ENCODE data around the gene DSPP. TPM values are rescaled to one million over a fixed set of nuclear protein-coding genes. Genes with fewer than 3 reads are reported as not detected.

Gene DSPP
- total RNA-seq, 1 experiment from 2014 or later, result not detected

- TF ChIP-seq CTCF (conservative IDR thresholded peaks at IDR 0.05), result no peak
- H3K9me3 Mint-ChIP-seq, result no peaks in the 10 kb centered on the region; a peak in 1 of 5 replicates
- H3K4me1 Mint-ChIP-seq, result peaks cover 13 to 15% of the 10 kb centered on the region in 2 experiments
- Histone ChIP-seq H3K23ac (ENCODE audit: insufficient read length, low read depth, low read length) (no peak overlapping the region), H4K5ac (ENCODE audit: insufficient read length, low read depth, low read length) (no peak overlapping the region), H3K27me3 (ENCODE audit: insufficient read depth, low read length) (no peaks in the 10 kb centered on the region), H3K56ac (ENCODE audit: insufficient read length, low read depth, low read length) (no peak overlapping the region), H2BK5ac (ENCODE audit: insufficient read length, low read length) (no peak overlapping the region), H2BK20ac (ENCODE audit: low read depth, low read length, poor library complexity, severe bottlenecking) (no peak overlapping the region), H3K23me2 (ENCODE audit: insufficient read length, low read depth, low read length, poor library complexity, severe bottlenecking) (no peaks in the 10 kb centered on the region), H3K27ac (ENCODE audit: insufficient read length, low read depth, low read length) (no peak overlapping the region), H4K91ac (ENCODE audit: insufficient read length, low read depth, low read length) (no peak overlapping the region), H2AK5ac (ENCODE audit: insufficient read length, low read length) (no peak overlapping the region), H2BK120ac (ENCODE audit: low read depth, low read length, poor library complexity, severe bottlenecking) (no peak overlapping the region), H3K4ac (ENCODE audit: low read depth, low read length) (no peak overlapping the region), H3K18ac (ENCODE audit: insufficient read length, low read depth, low read length) (no peak overlapping the region), H2AFZ (ENCODE audit: low read length) (no peak overlapping the region), H3K14ac (ENCODE audit: insufficient read depth, low read length) (no peak overlapping the region), H3K79me1 (ENCODE audit: insufficient read depth, low read depth, low read length, poor library complexity, severe bottlenecking) (no peaks in the 10 kb centered on the region), H2BK15ac (ENCODE audit: low read depth, low read length) (no peak overlapping the region), H4K8ac (replicated peaks; ENCODE audit: insufficient read length, low read depth, low read length) (no peak overlapping the region), H3K9ac (ENCODE audit: extremely low read depth, insufficient read length, low read length) (no peak overlapping the region), H3K4me2 (ENCODE audit: insufficient read depth, insufficient read length, low read length) (no peak overlapping the region), H4K20me1 (ENCODE audit: control insufficient read depth, insufficient read depth, insufficient read length) (no peaks in the 10 kb centered on the region), H3T11ph (ENCODE audit: low read length) (no peak overlapping the region), H3K79me2 (ENCODE audit: insufficient read depth, low read length) (no peaks in the 10 kb centered on the region), H3K4me1 (ENCODE audit: insufficient read depth, low read length) (peaks cover 3% of the 10 kb centered on the region; the same call in 1 of the 2 replicates), H2BK12ac (ENCODE audit: insufficient read length, low read depth, low read length) (no peak overlapping the region), H3K9me3 (ENCODE audit: control insufficient read depth, low read depth, low read length) (no peaks in the 10 kb centered on the region)
- H3K4me3 Mint-ChIP-seq, result no peak overlapping the region
- no CpG with 5 or more reads among the region's 2 CpGs for WGBS (ENCODE audit: extremely low coverage, insufficient read length, low lambda C conversion rate)
- H3K27ac Mint-ChIP-seq, result no peak overlapping the region
- no peaks in the 10 kb centered on the region; the same call in 1 of the 2 replicates for H3K27me3 Mint-ChIP-seq (ENCODE audit: low read depth)
- no peak for DNase-seq
- H3K36me3 Mint-ChIP-seq (ENCODE audit: insufficient read depth in 1 of 3, low read depth in 3 of 3), result no peaks in the 10 kb centered on the region
These were observed 42.6 kb downstream of the DSPP start for GRCh38 chr4:87650938-87651337.
